A549 (cell line): ENCODE data around the gene TOR2A. TPM values are rescaled to one million over a fixed set of nuclear protein-coding genes. Genes with fewer than 3 reads are reported as not detected.

Source experiments
- ATAC-seq, 2 experiments: fragments of 200-7000 bp in 1 of 2; fragments of >200 bp in 1 of 2; cut with Nextera tagmentation in 1 of 2; cut with Tn5 transposase in 1 of 2; 3 replicates each; pipeline versions ENCODE4 v1.8.0 to v1.9.1; 2018 to 2020; ENCODE audit warnings: mild to moderate bottlenecking in 1 of 2, moderate library complexity in 1 of 2
- CTCF ChIA-PET: fragments of 300-600 bp; sonication (Branson Sonifier 250); formaldehyde crosslinking; extraction: SDS; loops from one replicate; lab custom pipeline; 2021; ENCODE audit warnings: antibody characterized with exemption, inconsistent platforms; lab: Yijun Ruan, JAX
- POLR2A ChIA-PET: fragments of 350-600 bp; formaldehyde crosslinking; extraction: SDS; loops from one replicate; lab custom pipeline; 2021; ENCODE audit warnings: antibody characterized with exemption, inconsistent platforms; lab: Yijun Ruan, JAX
- DNase-seq, 2 experiments: peaks; one replicate each; pipeline versions ENCODE4 v3.0.0 to v3.0.0-alpha.2; 2011 to 2016; ENCODE audit warnings: low read depth in 1 of 2, low spot score in 1 of 2
- FAIRE-seq: peaks from 2 replicates; lab custom pipeline; 2011; peaks lifted over from hg19 to GRCh38; lab: Jason Lieb, UNC
- H3K27ac ChIP-seq, 2 experiments: fragments of >200 bp; sonication (Bioruptor Twin); formaldehyde crosslinking; 3 replicates each; pipeline ENCODE4 v1.5.1; 2016 to 2017
- H3K4me1 ChIP-seq: fragments of >200 bp; sonication (Bioruptor Twin); formaldehyde crosslinking; 3 replicates; pipeline ENCODE4 v1.6.1; 2016
- H3K4me2 ChIP-seq: fragments of >200 bp; sonication (Bioruptor Twin); formaldehyde crosslinking; 3 replicates; pipeline ENCODE4 v1.6.1; 2016
- H3K4me3 ChIP-seq: fragments of >200 bp; sonication (Bioruptor Twin); formaldehyde crosslinking; 3 replicates; pipeline ENCODE4 v1.5.1; 2016
- H3K9me3 ChIP-seq: fragments of >200 bp; sonication (Bioruptor Twin); formaldehyde crosslinking; 3 replicates; pipeline ENCODE4 v1.6.1; 2016
- BCL3 ChIP-seq: fragments of >200 bp; sonication (Bioruptor Twin); formaldehyde crosslinking; IDR thresholded peaks from 3 replicates; pipeline ENCODE4 v1.6.1; 2016
- BHLHE40 ChIP-seq: IDR thresholded peaks from 2 replicates; pipeline ENCODE4 v1.6.1; 2012; ENCODE audit warnings: low read depth, low read length, inconsistent platforms
- CHD4 ChIP-seq: fragments of 200-600 bp; sonication (generic); IDR thresholded peaks from 2 replicates; pipeline ENCODE4 v1.6.1; 2016; ENCODE audit warnings: antibody characterized with exemption, mild to moderate bottlenecking, borderline replicate concordance
- CTCF ChIP-seq: fragments of >200 bp; sonication (Bioruptor Twin); formaldehyde crosslinking; IDR thresholded peaks from 3 replicates; pipeline ENCODE4 v1.5.1; 2016
- EHF ChIP-seq: fragments of 250-450 bp; sonication (Bioruptor Pico); IDR thresholded peaks from 2 replicates; pipeline ENCODE4 v1.5.0; 2020; ENCODE audit warnings: mild to moderate bottlenecking
- ELK1 ChIP-seq: fragments of 150-350 bp; IDR thresholded peaks from 2 replicates; pipeline ENCODE4 v1.6.1; 2014; ENCODE audit warnings: low read depth, mild to moderate bottlenecking, low read length
- EP300 ChIP-seq, 2 experiments: fragments of >200 bp; sonication (Bioruptor Twin); formaldehyde crosslinking; IDR thresholded peaks; 2 replicates in 1 of 2; 3 replicates in 1 of 2; pipeline ENCODE4 v1.6.1; 2016 to 2017
- FOSL2 ChIP-seq, 2 experiments: fragments of 450-650 bp in 1 of 2; fragments of >200 bp in 1 of 2; sonication (Bioruptor Twin) in 1 of 2; formaldehyde crosslinking; IDR thresholded peaks; 2 replicates each; pipeline versions ENCODE4 v1.5.0 to v1.6.1; 2016 to 2020; ENCODE audit warnings: mild to moderate bottlenecking in 1 of 2, moderate library complexity in 1 of 2
- HES2 ChIP-seq: fragments of >200 bp; sonication (Bioruptor Twin); formaldehyde crosslinking; IDR thresholded peaks from 2 replicates; pipeline ENCODE4 v1.6.1; 2016
- HEYL ChIP-seq: fragments of 250-450 bp; sonication (Bioruptor Pico); IDR thresholded peaks from 2 replicates; pipeline ENCODE4 v1.8.0; 2021; ENCODE audit warnings: mild to moderate bottlenecking, moderate library complexity
- JUNB ChIP-seq: fragments of >200 bp; sonication (Bioruptor Twin); formaldehyde crosslinking; IDR thresholded peaks from 2 replicates; pipeline ENCODE4 v1.6.1; 2016
- MYC ChIP-seq: IDR thresholded peaks from 2 replicates; pipeline ENCODE4 v1.6.1; 2012; ENCODE audit warnings: mild to moderate bottlenecking, inconsistent platforms, low read length, improper control_type of control experiment, borderline replicate concordance
- NR3C1 ChIP-seq: fragments of >200 bp; sonication (Bioruptor Twin); formaldehyde crosslinking; IDR thresholded peaks from 3 replicates; pipeline ENCODE4 v1.6.1; 2017
- PBX3 ChIP-seq: IDR thresholded peaks from 2 replicates; pipeline ENCODE4 v1.6.1; 2012
- POLR2AphosphoS2 ChIP-seq: conservative IDR thresholded peaks from 2 replicates; pipeline ENCODE4 v1.6.1; 2012; ENCODE audit warnings: low read length, improper control_type of control experiment, inconsistent platforms
- SMC3 ChIP-seq: fragments of >200 bp; sonication (Bioruptor Twin); formaldehyde crosslinking; IDR thresholded peaks from 3 replicates; pipeline ENCODE4 v1.6.1; 2018; ENCODE audit warnings: inconsistent platforms
- USF2 ChIP-seq: fragments of 450-650 bp; IDR thresholded peaks from 2 replicates; pipeline ENCODE4 v1.6.1; 2014; ENCODE audit warnings: antibody characterized with exemption
- ZFP36 ChIP-seq: fragments of 450-650 bp; IDR thresholded peaks from 2 replicates; pipeline ENCODE4 v1.6.1; 2014; ENCODE audit warnings: borderline replicate concordance; ENCODE audit not compliant: partially characterized antibody
- ZNF302 ChIP-seq: fragments of 250-450 bp; sonication (Bioruptor Pico); IDR thresholded peaks from 2 replicates; pipeline ENCODE4 v1.9.0; 2021; ENCODE audit warnings: inconsistent platforms, mild to moderate bottlenecking, moderate library complexity
- WGBS: methylation state at CpG from one replicate; pipeline ENCODE4 v1.1.6; 2017; ENCODE audit errors: missing lambda C conversion rate; 5-methylcytosine and 5-hydroxymethylcytosine counted together
- polyA plus RNA-seq, 4 experiments: library from polyadenylated mRNA; depleted of rRNA in 3 of 4; stranded (reverse); fragments of >200 nt; fragmentation: RNase III in 1 of 4; extraction: RNeasy Plus Mini Kit Qiagen cat#74134 plus additional on column Dnase treatment in 1 of 4; gene quantifications; 2 replicates in 3 of 4; 3 replicates in 1 of 4; pipeline ENCODE4 v1.2.3, GENCODE V29; 2011 to 2017

The TOR2A gene
- polyA plus RNA-seq, 2 of the 4 experiments (the other 2 are of a cell fraction), result 4.9 to 9.6 TPM

- TF ChIP-seq ZFP36 (no peak), HES2 (no peak)
- TF ChIP-seq, all 56 proteins: peak for 0
These were observed 3.6 kb upstream of the TOR2A start (continued) for GRCh38 chr9:127738666-127739065.

- H3K27ac ChIP-seq, result no peak overlapping the region
- TF ChIP-seq BHLHE40 (no peak), SMC3 (peak; percentile 2; the same call in 1 of the 3 replicates)
- TF ChIP-seq, all 56 proteins: peak for 1
- ChIA-PET CTCF (interaction anchor here (0.6 to 15.7 kb wide), 58 partner anchors 11 to 535 kb away, joined by 3 to 243 read pairs (median 8); partner anchors contain the start of genes CDK9, CFAP157, PIP5KL1 and PTRH1), POLR2A (interaction anchor here (0.9 to 2.0 kb wide), 8 partner anchors 20 to 285 kb away, joined by 3 to 12 read pairs (median 4); partner anchors contain the start of genes CDK9, LRSAM1, PTRH1 and RPL12)
- H3K4me1 ChIP-seq, result peaks cover 19% of the 10 kb centered on the region
- H3K4me2 ChIP-seq, result peak overlapping the region; percentile 39
- ATAC-seq (no peak), DNase-seq (no peak), FAIRE-seq (no peak)
- H3K9me3 ChIP-seq, result no peaks in the 10 kb centered on the region
- no peak overlapping the region for H3K4me3 ChIP-seq
- 25% methylated on average over 15 of the region's 15 CpGs for WGBS
These were observed 564 bp upstream of the TOR2A start for GRCh38 chr9:127735530-127736185.

GRCh38 chr9:127734247-127734746 lies 797 bp downstream of the TOR2A start:
- no peak for FAIRE-seq

More at GRCh38 chr9:127734247-127734746, 797 bp downstream of the TOR2A start:
- WGBS, result 54% methylated on average over 16 of the region's 22 CpGs
- ChIA-PET POLR2A (interaction anchor here (0.5 to 2.0 kb wide), 10 partner anchors 19 to 360 kb away, joined by 3 to 12 read pairs (median 4); partner anchors contain the start of genes CDK9, LRSAM1, PTRH1 and RPL12), CTCF (interaction anchor here (0.5 to 15.7 kb wide), 101 partner anchors 10 to 685 kb away, joined by 3 to 243 read pairs (median 5); partner anchors contain the start of genes CDK9, CFAP157, FPGS and LRSAM1)
- ATAC-seq, result no peak
- Histone ChIP-seq H3K4me2 (peak overlapping the region; percentile 86), H3K4me1 (peaks cover 9% of the 10 kb centered on the region; the same call in 1 of the 3 replicates), H3K27ac (peak overlapping the region; percentile 96), H3K9me3 (no peaks in the 10 kb centered on the region), H3K4me3 (peak overlapping the region; percentile 72)
- TF ChIP-seq HEYL (CRISPR knock-in tag), result no peak
- no peak for TF ChIP-seq BHLHE40
- TF ChIP-seq ELK1, result no peak
- no peak for TF ChIP-seq POLR2AphosphoS2
- TF ChIP-seq FOSL2 (IDR thresholded peaks at IDR 0.05), result no peak
- no peak for TF ChIP-seq FOSL2 (CRISPR knock-in tag; IDR thresholded peaks at IDR 0.05)
- no peak for TF ChIP-seq JUNB
- no peak for TF ChIP-seq NR3C1
- no peak for TF ChIP-seq PBX3
- TF ChIP-seq MYC, result no peak
- TF ChIP-seq USF2, result no peak
- no peak for TF ChIP-seq BCL3
- no peak for TF ChIP-seq ZNF302 (CRISPR knock-in tag)
- no peak for TF ChIP-seq CTCF
- no peak for TF ChIP-seq EHF
- no peak for TF ChIP-seq CHD4
- TF ChIP-seq EP300 (IDR thresholded peaks at IDR 0.05), result no peak
- no peak for DNase-seq
